Fibroblast of lung (primary cell): ENCODE results near the gene OR4K15. TPM values are rescaled to one million over a fixed set of nuclear protein-coding genes. Genes with fewer than 3 reads are reported as not detected.

Source experiments
- DNase-seq, 2 donors: peaks; one replicate each; pipeline versions ENCODE4 v3.0.0 to v3.0.0-alpha.2; 2010; ENCODE audit warnings: low read depth in 2 of 2
- H2AFZ ChIP-seq: 2 replicates; pipeline ENCODE4 v1.5.1; 2012; ENCODE audit warnings: low read length, control low read depth, inconsistent platforms
- H3K27ac ChIP-seq: 2 replicates; pipeline ENCODE4 v1.5.1; 2011; ENCODE audit warnings: low read length, control low read depth; ENCODE audit not compliant: insufficient read depth
- H3K27me3 ChIP-seq: 2 replicates; pipeline ENCODE4 v1.5.1; 2011; ENCODE audit warnings: mild to moderate bottlenecking, low read length; ENCODE audit not compliant: control insufficient read depth, insufficient read depth
- H3K36me3 ChIP-seq: 2 replicates; pipeline ENCODE4 v1.5.1; 2011; ENCODE audit warnings: low read length; ENCODE audit not compliant: control insufficient read depth, insufficient read depth
- H3K4me1 ChIP-seq: 2 replicates; pipeline ENCODE4 v1.5.1; 2011; ENCODE audit warnings: low read length; ENCODE audit not compliant: control insufficient read depth, insufficient read depth; ENCODE audit errors: extremely low read depth
- H3K4me2 ChIP-seq: 2 replicates; pipeline ENCODE4 v1.5.1; 2011; ENCODE audit warnings: low read length, control low read depth; ENCODE audit not compliant: insufficient read depth; ENCODE audit errors: extremely low read depth
- H3K4me3 ChIP-seq, 4 experiments: fragments of 200-600 bp in 1 of 4; sonication (generic) in 1 of 4; replicated peaks in 1 of 4; 2 replicates each; pipeline ENCODE4 v1.5.1; 2011 to 2016; ENCODE audit warnings: low read length in 4 of 4, low read depth in 3 of 4, mild to moderate bottlenecking in 3 of 4, control low read depth in 2 of 4, inconsistent platforms in 1 of 4, mixed read lengths in 1 of 4; ENCODE audit not compliant: insufficient read depth in 1 of 4; ENCODE audit errors: control extremely low read depth in 1 of 4
- H3K79me2 ChIP-seq: 2 replicates; pipeline ENCODE4 v1.5.1; 2012; ENCODE audit warnings: mild to moderate bottlenecking, low read length, inconsistent platforms; ENCODE audit not compliant: control insufficient read depth, insufficient read depth
- H3K9ac ChIP-seq: 2 replicates; pipeline ENCODE4 v1.5.1; 2011; ENCODE audit warnings: mild to moderate bottlenecking, low read length, control low read depth; ENCODE audit not compliant: insufficient read depth
- H3K9me3 ChIP-seq: 2 replicates; pipeline ENCODE4 v1.5.1; 2012; ENCODE audit warnings: low read depth, low read length; ENCODE audit not compliant: control insufficient read depth, insufficient read depth
- H4K20me1 ChIP-seq: 2 replicates; pipeline ENCODE4 v1.5.1; 2011; ENCODE audit warnings: low read length; ENCODE audit not compliant: control insufficient read depth, insufficient read depth; ENCODE audit errors: extremely low read depth
- CTCF ChIP-seq, 2 donors: IDR thresholded peaks in 1 of 2; conservative IDR thresholded peaks in 1 of 2; 1 replicate in 1 of 2; 2 replicates in 1 of 2; pipeline ENCODE4 v1.5.1; 2011 to 2012; ENCODE audit warnings: low read length in 2 of 2, control low read depth in 1 of 2, inconsistent platforms in 1 of 2, low read depth in 1 of 2, mild to moderate bottlenecking in 1 of 2
- EZH2 ChIP-seq: IDR thresholded peaks from 2 replicates; pipeline ENCODE4 v1.5.1; 2012; ENCODE audit warnings: low read length, control low read depth, mild to moderate bottlenecking; ENCODE audit errors: missing control alignments
- polyA plus RNA-seq, 2 donors: library from polyadenylated mRNA; depleted of rRNA in 1 of 2; stranded (reverse) in 1 of 2; unstranded in 1 of 2; fragments of >200 nt; gene quantifications; 2 replicates each; pipeline ENCODE4 v1.2.1, GENCODE V29; 2011 to 2012; ENCODE audit warnings: missing spikeins in 1 of 2
- total RNA-seq: library from RNA; depleted of rRNA; stranded (reverse); fragments of >200 nt; gene quantifications from 2 replicates; pipeline ENCODE4 v1.2.1, GENCODE V29; 2014

The OR4K15 gene
- total and polyA plus RNA-seq, 2 donors (not counting 1 experiment from before 2014, with no cell fraction given), result not detected

GRCh38 chr14:19974844-19975243 is 547 bp upstream of the OR4K15 start:
- DNase-seq, result no peak
- Histone ChIP-seq H3K9ac (no peak overlapping the region), H3K4me1 (no peaks in the 10 kb centered on the region), H3K9me3 (no peaks in the 10 kb centered on the region), H3K4me2 (no peak overlapping the region), H3K79me2 (no peaks in the 10 kb centered on the region), H3K4me3 (no peak overlapping the region), H3K36me3 (no peaks in the 10 kb centered on the region), H3K27ac (no peak overlapping the region), H3K27me3 (no peaks in the 10 kb centered on the region), H2AFZ (no peak overlapping the region), H4K20me1 (no peaks in the 10 kb centered on the region)
- no peak for TF ChIP-seq EZH2
- TF ChIP-seq CTCF (conservative IDR thresholded peaks at IDR 0.05 in 1 of 2, IDR thresholded peaks at IDR 0.05 in 1 of 2; ENCODE audit: low read depth in 1 of 2, low read length in 2 of 2), result no peak

- Histone ChIP-seq H3K36me3 (no peaks in the 10 kb centered on the region), H4K20me1 (no peaks in the 10 kb centered on the region), H3K4me3 (no peak overlapping the region), H3K27ac (no peak overlapping the region), H3K4me2 (no peak overlapping the region), H2AFZ (no peak overlapping the region), H3K79me2 (no peaks in the 10 kb centered on the region), H3K9me3 (no peaks in the 10 kb centered on the region), H3K27me3 (no peaks in the 10 kb centered on the region), H3K9ac (no peak overlapping the region), H3K4me1 (no peaks in the 10 kb centered on the region)
- TF ChIP-seq CTCF (conservative IDR thresholded peaks at IDR 0.05 in 1 of 2, IDR thresholded peaks at IDR 0.05 in 1 of 2; ENCODE audit: low read depth in 1 of 2, low read length in 2 of 2) (no peak), EZH2 (no peak)
- DNase-seq, result no peak
These were observed 18.0 kb downstream of the OR4K15 start for GRCh38 chr14:19993438-19993837.

GRCh38 chr14:20001863-20002262 is 26.5 kb downstream of the OR4K15 start, which contains the start of gene OR4Q2:
Gene OR4Q2, plus strand, starts transcription at chr14:20002163.
- no peaks in the 10 kb centered on the region for H4K20me1 ChIP-seq
- no peaks in the 10 kb centered on the region for H3K79me2 ChIP-seq
- no peak for DNase-seq
- H3K36me3 ChIP-seq, result no peaks in the 10 kb centered on the region
- H3K4me3 ChIP-seq, result no peak within 1 kb of the TSS
- H3K4me2 ChIP-seq, result no peak within 1 kb of the TSS
- no peaks in the 10 kb centered on the region for H3K9me3 ChIP-seq
- H3K4me1 ChIP-seq, result no peaks in the 10 kb centered on the region
- TF ChIP-seq EZH2, result no peak
- no peak for TF ChIP-seq CTCF (conservative IDR thresholded peaks at IDR 0.05 in 1 of 2, IDR thresholded peaks at IDR 0.05 in 1 of 2; ENCODE audit: low read depth in 1 of 2, low read length in 2 of 2)
- H3K9ac ChIP-seq, result no peak within 1 kb of the TSS
- H2AFZ ChIP-seq, result no peak within 1 kb of the TSS
- no peaks in the 10 kb centered on the region for H3K27me3 ChIP-seq
- H3K27ac ChIP-seq, result no peak within 1 kb of the TSS
